CD4-positive, CD25-positive, alpha-beta regulatory T cell (primary cell): ENCODE results near the gene PTCD2. TPM values are rescaled to one million over a fixed set of nuclear protein-coding genes. Genes with fewer than 3 reads are reported as not detected.
"Not testable (repeated sequence)": the region's sequence is repeated elsewhere in the genome, so short reads cannot be mapped to it uniquely, and the experiment has no call there.

Experiments
- ATAC-seq, 2 donors: fragments of 150-1000 bp; cut with Tn5 transposase; one replicate each; pipeline ENCODE4 v1.10.0; 2021; ENCODE audit warnings: low read depth in 2 of 2, moderate number of reproducible peaks in 2 of 2, moderate library complexity in 1 of 2
- DNase-seq, 3 donors: peaks; one replicate each; pipeline versions ENCODE4 v3.0.0 to v3.0.0-alpha.2; 2012 to 2022; ENCODE audit warnings: mixed read lengths in 1 of 3
- H3K27ac ChIP-seq: one replicate; pipeline ENCODE4 v1.7.0; 2013; ENCODE audit warnings: mild to moderate bottlenecking, low read length; ENCODE audit not compliant: insufficient read depth, poor library complexity, severe bottlenecking
- H3K27me3 ChIP-seq: one replicate; pipeline ENCODE4 v1.7.0; 2013; ENCODE audit warnings: low read length; ENCODE audit not compliant: control insufficient read depth, insufficient read depth
- H3K36me3 ChIP-seq: one replicate; pipeline ENCODE4 v1.7.0; 2013; ENCODE audit warnings: mild to moderate bottlenecking, low read length, moderate library complexity; ENCODE audit not compliant: control insufficient read depth, insufficient read depth
- H3K4me1 ChIP-seq: 2 replicates; pipeline ENCODE4 v1.7.0; 2013; ENCODE audit warnings: mild to moderate bottlenecking, low read length; ENCODE audit not compliant: insufficient read depth, control insufficient read depth, poor library complexity, severe bottlenecking
- H3K4me3 ChIP-seq: one replicate; pipeline ENCODE4 v1.7.0; 2013; ENCODE audit warnings: low read depth, mild to moderate bottlenecking, low read length, moderate library complexity
- H3K9me3 ChIP-seq, 2 experiments: 1 replicate in 1 of 2; 2 replicates in 1 of 2; pipeline ENCODE4 v1.7.0; 2013; ENCODE audit warnings: low read length in 2 of 2, mild to moderate bottlenecking in 1 of 2, moderate library complexity in 1 of 2; ENCODE audit not compliant: control insufficient read depth in 2 of 2
- H3K27ac Mint-ChIP-seq, 3 donors: one replicate each; pipeline ENCODE4 v1.8.0; 2020 to 2022; ENCODE audit warnings: mild to moderate bottlenecking in 3 of 3, mixed read lengths in 3 of 3, moderate library complexity in 2 of 3
- H3K27me3 Mint-ChIP-seq: one replicate; pipeline ENCODE4 v1.8.0; 2022; ENCODE audit warnings: mild to moderate bottlenecking, mixed read lengths
- H3K36me3 Mint-ChIP-seq: one replicate; pipeline ENCODE4 v1.8.0; 2020; ENCODE audit warnings: mixed read lengths
- H3K4me1 Mint-ChIP-seq, 4 donors: one replicate each; pipeline ENCODE4 v1.8.0; 2020 to 2022; ENCODE audit warnings: mixed read lengths in 4 of 4, mild to moderate bottlenecking in 1 of 4
- H3K4me3 Mint-ChIP-seq, 4 donors: one replicate each; pipeline ENCODE4 v1.8.0; 2020 to 2022; ENCODE audit warnings: mild to moderate bottlenecking in 4 of 4, mixed read lengths in 4 of 4, moderate library complexity in 3 of 4
- H3K9me3 Mint-ChIP-seq, 7 donors: one replicate each; pipeline ENCODE4 v1.8.0; 2020 to 2022; ENCODE audit warnings: mixed read lengths in 7 of 7, mild to moderate bottlenecking in 3 of 7, moderate library complexity in 2 of 7
- polyA plus RNA-seq, 4 donors: library from polyadenylated mRNA; unstranded; fragments of 300-500 nt; fragmentation: Illumina TruSeq; gene quantifications; one replicate each; pipeline ENCODE4 v1.2.3, GENCODE V29; 2021
- total RNA-seq: library from RNA; stranded (reverse); gene quantifications from one replicate; pipeline ENCODE4 v1.2.3, GENCODE V29; 2022

PTCD2 gene
- total and polyA plus RNA-seq, 5 donors from 2014 or later, result 3.4 to 6.5 (median 5.5) TPM

DNA sequence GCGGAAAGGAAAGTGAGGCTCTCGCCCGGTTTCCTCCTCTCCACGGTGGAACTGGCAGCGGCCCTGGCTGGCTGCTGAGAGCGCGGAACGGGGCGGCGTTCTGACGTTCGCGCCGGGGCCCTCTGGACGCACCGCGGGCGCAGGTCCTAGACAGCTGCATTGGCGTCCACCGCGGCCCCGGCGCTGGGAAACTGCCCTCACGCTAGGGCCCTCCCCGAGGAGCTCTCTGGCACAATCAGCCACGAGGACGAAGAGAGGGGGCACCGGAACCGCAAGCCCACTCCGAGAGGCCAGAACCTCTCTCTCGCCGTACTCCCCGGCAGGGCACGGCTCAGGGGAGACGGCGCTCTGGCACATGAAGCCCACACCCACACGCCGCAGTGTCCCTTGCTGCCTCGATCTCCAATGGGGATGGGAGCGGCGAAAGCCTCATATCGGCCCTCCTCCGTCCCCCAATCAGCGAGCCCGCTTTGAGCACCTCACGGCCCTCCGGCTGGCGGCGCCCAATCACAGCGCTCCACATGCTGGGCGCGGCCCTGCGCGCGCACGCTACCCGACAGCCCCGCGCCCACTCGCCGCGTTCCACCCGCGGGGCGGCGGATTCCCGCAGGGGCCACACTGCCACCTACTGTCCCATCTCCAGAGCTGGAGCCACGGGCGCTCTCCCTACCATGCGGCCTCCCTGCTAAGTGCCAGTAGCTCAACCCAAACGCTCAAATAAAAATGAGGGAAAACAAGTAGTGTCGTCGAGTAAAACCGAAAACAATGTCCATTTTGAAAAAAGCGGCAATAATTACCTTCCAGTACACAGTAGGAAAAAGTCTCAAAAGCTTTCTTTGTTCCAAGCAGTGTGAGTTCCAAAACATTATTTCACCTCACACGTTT lies 12.0 kb upstream of the PTCD2 start:
- H3K36me3 ChIP-seq, result peaks cover 19% of the 10 kb centered on the region
- H3K36me3 Mint-ChIP-seq, result peaks cover 9% of the 10 kb centered on the region
- DNase-seq (peak; percentile 95 to 98 (median 95)), ATAC-seq (peak; percentile 97 to 98)
- H3K27me3 ChIP-seq, result no peaks in the 10 kb centered on the region
- peaks cover 20 to 27% (median 20%) of the 10 kb centered on the region in 4 donors for H3K4me1 Mint-ChIP-seq
- H3K4me1 ChIP-seq, result peaks cover 14% of the 10 kb centered on the region
- peak overlapping the region; percentile 82 to 93 (median 92) for H3K4me3 Mint-ChIP-seq
- no peaks in the 10 kb centered on the region for H3K27me3 Mint-ChIP-seq
- H3K9me3 Mint-ChIP-seq, result no peaks in the 10 kb centered on the region
- H3K9me3 ChIP-seq, result no peaks in the 10 kb centered on the region
- H3K27ac ChIP-seq, result peak overlapping the region; percentile 93
- peak overlapping the region; percentile 85 for H3K4me3 ChIP-seq
- H3K27ac Mint-ChIP-seq, result peak overlapping the region; percentile 95

GRCh38 chr5:72308853-72309191 lies 11.4 kb upstream of the PTCD2 start:
- H3K4me3 ChIP-seq, result peak overlapping the region; percentile 85
- no peaks in the 10 kb centered on the region for H3K27me3 ChIP-seq
- ATAC-seq (no peak), DNase-seq (no peak)
- H3K9me3 ChIP-seq, result no peaks in the 10 kb centered on the region
- Mint-ChIP-seq H3K9me3 (no peaks in the 10 kb centered on the region), H3K27ac (peak overlapping the region; percentile 95), H3K27me3 (no peaks in the 10 kb centered on the region), H3K4me1 (peaks cover 17 to 31% (median 23%) of the 10 kb centered on the region in 4 donors), H3K4me3 (peak overlapping the region; percentile 82 to 93 (median 92)), H3K36me3 (peaks cover 13% of the 10 kb centered on the region)
- H3K4me1 ChIP-seq, result peaks cover 14% of the 10 kb centered on the region
- H3K27ac ChIP-seq, result peak overlapping the region; percentile 93
- H3K36me3 ChIP-seq, result peaks cover 23% of the 10 kb centered on the region

- no peaks in the 10 kb centered on the region for H3K27me3 ChIP-seq
- ATAC-seq, result no peak
- peaks cover 11 to 35% (median 26%) of the 10 kb centered on the region in 4 donors for H3K4me1 Mint-ChIP-seq
- H3K36me3 ChIP-seq, result peaks cover 23% of the 10 kb centered on the region
- H3K4me3 ChIP-seq, result no peak overlapping the region
- no peak overlapping the region for H3K27ac ChIP-seq
- no peak overlapping the region for H3K4me3 Mint-ChIP-seq
- H3K27me3 Mint-ChIP-seq, result no peaks in the 10 kb centered on the region
- DNase-seq, result no peak
- H3K9me3 ChIP-seq, result no peaks in the 10 kb centered on the region
- peak overlapping the region in 1 of 3 donors; percentile 27 for H3K27ac Mint-ChIP-seq
- H3K36me3 Mint-ChIP-seq, result peaks cover 18% of the 10 kb centered on the region
- H3K4me1 ChIP-seq, result peaks cover 11% of the 10 kb centered on the region
- no peaks in the 10 kb centered on the region for H3K9me3 Mint-ChIP-seq
Observed at GRCh38 chr5:72313141-72313540, 7.0 kb upstream of the PTCD2 start.

DNA sequence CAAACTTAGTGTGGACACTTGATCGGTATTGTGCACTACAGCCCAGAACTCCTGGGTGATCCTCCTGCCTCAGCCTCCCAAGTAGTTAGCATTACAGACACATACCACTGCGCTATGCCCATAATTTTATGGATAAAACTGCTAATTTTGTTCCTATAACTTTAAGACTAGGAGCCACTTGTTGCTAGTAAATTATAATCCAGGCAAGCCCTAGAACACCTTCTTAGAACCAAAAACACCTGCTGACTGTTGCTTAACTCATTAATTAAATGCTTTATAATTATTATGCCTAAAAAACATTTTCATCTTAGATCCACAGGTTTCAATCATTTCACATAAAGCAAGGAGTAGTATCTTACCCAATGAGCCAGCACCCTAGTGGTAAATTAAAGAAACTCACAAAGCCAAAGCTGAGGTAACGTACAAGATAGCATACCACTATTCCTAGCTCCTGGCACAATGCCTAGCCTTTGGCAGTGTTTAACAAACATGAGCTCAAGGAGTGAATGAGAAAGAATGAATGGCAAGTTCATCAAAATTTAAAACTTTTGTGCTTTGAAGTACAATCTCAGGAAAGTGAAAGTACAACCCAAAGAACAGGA lies 5.5 kb upstream of the PTCD2 start:
- Mint-ChIP-seq H3K4me3 (peak overlapping the region in 2 of 4 donors; percentile 85 to 86), H3K27ac (no peak overlapping the region), H3K4me1 (peaks cover 15 to 39% (median 28%) of the 10 kb centered on the region in 4 donors), H3K36me3 (peaks cover 18% of the 10 kb centered on the region), H3K27me3 (no peaks in the 10 kb centered on the region), H3K9me3 (no peaks in the 10 kb centered on the region)
- Histone ChIP-seq H3K27me3 (no peaks in the 10 kb centered on the region), H3K9me3 (no peaks in the 10 kb centered on the region), H3K4me3 (no peak overlapping the region), H3K36me3 (peaks cover 22% of the 10 kb centered on the region), H3K27ac (no peak overlapping the region), H3K4me1 (peaks cover 10% of the 10 kb centered on the region)
- no peak for DNase-seq
- ATAC-seq, result no peak

DNA sequence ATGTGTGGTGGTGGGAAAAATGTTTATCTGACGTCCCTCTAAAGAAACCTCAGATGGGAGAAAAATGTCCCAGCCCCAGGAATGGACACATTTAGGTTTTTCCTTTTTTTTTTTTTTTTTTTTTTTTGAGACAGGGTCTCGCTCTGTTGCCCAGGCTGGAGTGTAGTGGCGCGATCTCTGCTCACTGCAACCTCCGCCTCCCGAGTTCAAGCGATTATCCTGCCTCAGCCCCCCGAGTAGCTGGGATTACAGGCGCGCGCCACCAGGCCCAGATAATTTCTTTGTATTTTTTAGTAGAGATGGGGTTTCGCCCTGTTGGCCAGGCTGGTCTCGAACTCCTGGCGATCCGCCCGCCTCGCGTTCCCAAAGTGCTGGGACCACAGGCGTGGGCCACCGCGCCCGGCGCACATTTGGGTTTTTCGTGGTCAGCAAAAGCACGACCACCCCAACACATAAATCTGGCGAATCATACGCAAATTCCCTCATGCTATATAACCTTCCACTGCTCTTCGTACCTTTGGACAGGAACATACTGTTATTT lies 668 bp upstream of the PTCD2 start:
- not testable (repeated sequence) for H3K27me3 Mint-ChIP-seq, DNase-seq, H3K9me3 Mint-ChIP-seq, H3K9me3 ChIP-seq, H3K27me3 ChIP-seq, ATAC-seq, H3K36me3 ChIP-seq
- H3K4me3 Mint-ChIP-seq, result peak overlapping the region; percentile 95 to 100 (median 98)
- peak overlapping the region; percentile 70 for H3K27ac ChIP-seq
- peaks cover 18% of the 10 kb centered on the region for H3K36me3 Mint-ChIP-seq
- H3K4me1 Mint-ChIP-seq, result peaks cover 20 to 50% (median 33%) of the 10 kb centered on the region in 4 donors
- peaks cover 16% of the 10 kb centered on the region for H3K4me1 ChIP-seq
- H3K27ac Mint-ChIP-seq, result peak overlapping the region; percentile 95 to 98 (median 98)
- H3K4me3 ChIP-seq, result peak overlapping the region; percentile 98

DNA sequence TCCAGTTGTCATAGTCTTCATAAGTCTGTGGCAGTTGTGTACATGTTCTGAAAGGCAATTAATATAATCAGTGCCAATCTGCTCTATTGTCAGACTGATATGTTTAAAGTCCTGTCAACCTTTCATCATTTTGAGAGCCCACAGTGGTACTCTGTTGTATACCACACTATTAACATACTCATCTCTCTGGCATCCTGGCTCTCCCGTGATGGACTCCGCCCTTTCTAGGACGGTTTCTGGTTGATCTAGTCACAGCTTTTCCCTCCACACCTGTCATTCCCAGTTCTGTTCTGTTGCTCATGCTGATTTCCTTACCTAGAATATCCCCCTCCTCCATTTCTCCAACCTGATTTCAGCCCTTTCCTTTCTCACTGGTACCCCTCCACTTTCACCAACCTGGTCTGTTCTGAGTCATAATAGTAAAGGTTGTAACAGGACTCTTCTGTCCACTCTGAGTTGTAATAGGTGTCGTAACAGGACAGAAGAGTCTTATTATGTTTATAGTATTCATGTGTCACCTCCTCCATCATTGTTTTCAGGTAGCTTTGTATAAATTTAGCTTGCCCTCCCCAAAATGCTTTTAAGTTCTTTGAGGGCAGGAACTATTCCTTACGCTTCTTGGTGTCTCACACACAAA lies 4.1 kb downstream of the PTCD2 start:
- Mint-ChIP-seq H3K4me1 (peaks cover 6 to 24% (median 14%) of the 10 kb centered on the region in 4 donors), H3K27ac (peak overlapping the region in 1 of 3 donors; percentile 48), H3K9me3 (no peaks in the 10 kb centered on the region), H3K27me3 (no peaks in the 10 kb centered on the region), H3K36me3 (peaks cover 38% of the 10 kb centered on the region), H3K4me3 (peak overlapping the region in 3 of 4 donors; percentile 32 to 78 (median 77))
- no peaks in the 10 kb centered on the region for H3K27me3 ChIP-seq
- ATAC-seq, result no peak
- H3K27ac ChIP-seq, result no peak overlapping the region
- peaks cover 9% of the 10 kb centered on the region for H3K4me1 ChIP-seq
- no peaks in the 10 kb centered on the region for H3K9me3 ChIP-seq
- peaks cover 36% of the 10 kb centered on the region for H3K36me3 ChIP-seq
- no peak overlapping the region for H3K4me3 ChIP-seq
- no peak for DNase-seq

GRCh38 chr5:72325566-72326305 lies 5.6 kb downstream of the PTCD2 start:
- no peak for ATAC-seq
- H3K9me3 Mint-ChIP-seq, result no peaks in the 10 kb centered on the region
- H3K27ac Mint-ChIP-seq, result no peak overlapping the region
- peaks cover 48% of the 10 kb centered on the region for H3K36me3 Mint-ChIP-seq
- peaks cover 6 to 15% (median 10%) of the 10 kb centered on the region in 4 donors for H3K4me1 Mint-ChIP-seq
- H3K9me3 ChIP-seq, result no peaks in the 10 kb centered on the region
- no peak overlapping the region for H3K27ac ChIP-seq
- peaks cover 42% of the 10 kb centered on the region for H3K36me3 ChIP-seq
- no peak for DNase-seq
- no peaks in the 10 kb centered on the region for H3K27me3 ChIP-seq
- no peak overlapping the region for H3K4me3 Mint-ChIP-seq
- peaks cover 4% of the 10 kb centered on the region for H3K4me1 ChIP-seq
- H3K4me3 ChIP-seq, result no peak overlapping the region
- H3K27me3 Mint-ChIP-seq, result no peaks in the 10 kb centered on the region
